ENCODE results near the gene NALCN. TPM values are rescaled to one million over a fixed set of nuclear protein-coding genes. Genes with fewer than 3 reads are reported as not detected.

The NALCN gene
- total and polyA plus RNA-seq, 2 experiments from 2014 or later: not detected

GRCh38 chr13:101035119-101035620, 381.1 kb downstream of the NALCN start:
- Histone ChIP-seq H3K4me3 (no peak overlapping the region), H3K9me3 (ENCODE audit: low read depth) (no peaks in the 10 kb centered on the region), H3K27ac (no peak overlapping the region), H3K36me3 (no peaks in the 10 kb centered on the region), H3K4me1 (ENCODE audit: low read depth) (no peaks in the 10 kb centered on the region), H3K27me3 (no peaks in the 10 kb centered on the region)
- TF ChIP-seq CTCF (IDR thresholded peaks at IDR 0.05; ENCODE audit: low read depth, low read length): no peak
- no peak for DNase-seq (ENCODE audit: low read depth in 1 of 2, low spot score in 1 of 2)

- no peak for TF ChIP-seq CTCF (IDR thresholded peaks at IDR 0.05; ENCODE audit: low read depth, low read length)
- no peaks in the 10 kb centered on the region for H3K27me3 ChIP-seq
- no peaks in the 10 kb centered on the region for H3K36me3 ChIP-seq
- H3K27ac ChIP-seq: no peak overlapping the region
- H3K4me3 ChIP-seq: no peak overlapping the region
- no peaks in the 10 kb centered on the region for H3K4me1 ChIP-seq (ENCODE audit: low read depth)
- H3K9me3 ChIP-seq (ENCODE audit: low read depth): no peaks in the 10 kb centered on the region
- DNase-seq (ENCODE audit: low read depth in 1 of 2, low spot score in 1 of 2): no peak
Observed at GRCh38 chr13:101026736-101027398, 389.4 kb downstream of the NALCN start.

GRCh38 chr13:101026328-101026727, 390.0 kb downstream of the NALCN start:
- H3K36me3 ChIP-seq: no peaks in the 10 kb centered on the region
- TF ChIP-seq CTCF (IDR thresholded peaks at IDR 0.05; ENCODE audit: low read depth, low read length): no peak
- no peaks in the 10 kb centered on the region for H3K4me1 ChIP-seq (ENCODE audit: low read depth)
- no peaks in the 10 kb centered on the region for H3K27me3 ChIP-seq
- H3K4me3 ChIP-seq: no peak overlapping the region
- DNase-seq (ENCODE audit: low read depth in 1 of 2, low spot score in 1 of 2): no peak
- H3K9me3 ChIP-seq (ENCODE audit: low read depth): no peaks in the 10 kb centered on the region
- H3K27ac ChIP-seq: no peak overlapping the region

GRCh38 chr13:101025925-101026324, 390.4 kb downstream of the NALCN start:
- DNase-seq (ENCODE audit: low read depth in 1 of 2, low spot score in 1 of 2): no peak
- Histone ChIP-seq H3K4me3 (no peak overlapping the region), H3K4me1 (ENCODE audit: low read depth) (no peaks in the 10 kb centered on the region), H3K27ac (no peak overlapping the region), H3K27me3 (no peaks in the 10 kb centered on the region), H3K36me3 (no peaks in the 10 kb centered on the region), H3K9me3 (ENCODE audit: low read depth) (no peaks in the 10 kb centered on the region)
- TF ChIP-seq CTCF (IDR thresholded peaks at IDR 0.05; ENCODE audit: low read depth, low read length): no peak

GRCh38 chr13:101025519-101025918, 390.8 kb downstream of the NALCN start:
- no peaks in the 10 kb centered on the region for H3K9me3 ChIP-seq (ENCODE audit: low read depth)
- no peaks in the 10 kb centered on the region for H3K4me1 ChIP-seq (ENCODE audit: low read depth)
- no peak for DNase-seq (ENCODE audit: low read depth in 1 of 2, low spot score in 1 of 2)
- H3K27ac ChIP-seq: no peak overlapping the region
- H3K27me3 ChIP-seq: no peaks in the 10 kb centered on the region
- H3K4me3 ChIP-seq: no peak overlapping the region
- no peaks in the 10 kb centered on the region for H3K36me3 ChIP-seq
- no peak for TF ChIP-seq CTCF (IDR thresholded peaks at IDR 0.05; ENCODE audit: low read depth, low read length)
